Measurements from ENCODE around the gene TAF9B. TPM values are rescaled to one million over a fixed set of nuclear protein-coding genes. Genes with fewer than 3 reads are reported as not detected.
"Not testable (repeated sequence)": the region's sequence is repeated elsewhere in the genome, so short reads cannot be mapped to it uniquely, and the experiment has no call there.

The TAF9B gene
- polyA plus RNA-seq, 3 donors: 2.1 to 8.0 (median 7.1) TPM

DNA sequence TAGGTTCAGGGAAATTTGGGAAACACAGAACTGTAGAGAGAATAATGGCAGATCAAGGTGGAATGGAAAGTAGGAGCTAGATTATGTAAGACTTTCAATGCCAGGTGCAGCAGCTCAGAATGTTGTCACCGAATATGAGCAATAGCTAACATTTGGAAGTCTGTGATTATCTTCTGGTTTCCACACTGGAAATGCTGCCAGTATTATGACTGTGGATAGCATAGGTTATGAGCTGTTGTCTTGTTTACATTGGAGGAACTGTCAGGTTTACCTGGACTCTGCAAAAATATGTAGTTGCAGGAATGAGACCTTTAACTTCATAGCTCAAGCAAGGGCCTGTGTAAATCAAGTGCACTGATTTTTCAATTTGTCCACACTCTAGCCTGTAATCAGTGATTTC, 26.0 kb upstream of the TAF9B start:
- H3K27ac ChIP-seq (ENCODE audit: low read depth in 1 of 2, low read length in 2 of 2): no peak overlapping the region
- no peak overlapping the region for H3K4me2 ChIP-seq (replicated peaks; ENCODE audit: extremely low read depth, low read length, poor library complexity, severe bottlenecking)
- intact Hi-C loops (cut with micrococcal nuclease): no loop called here
- H3K9me3 ChIP-seq (replicated peaks in 1 of 2; ENCODE audit: control insufficient read depth in 1 of 2, insufficient read depth in 1 of 2, low read length in 2 of 2): no peaks in the 10 kb centered on the region
- peaks cover 0 to 7% (median 2%) of the 10 kb centered on the region in 7 donors for H3K9me3 Mint-ChIP-seq
- no peaks in the 10 kb centered on the region for H4K20me1 ChIP-seq (ENCODE audit: insufficient read depth, low read length)
- TF ChIP-seq, protein P1, sequence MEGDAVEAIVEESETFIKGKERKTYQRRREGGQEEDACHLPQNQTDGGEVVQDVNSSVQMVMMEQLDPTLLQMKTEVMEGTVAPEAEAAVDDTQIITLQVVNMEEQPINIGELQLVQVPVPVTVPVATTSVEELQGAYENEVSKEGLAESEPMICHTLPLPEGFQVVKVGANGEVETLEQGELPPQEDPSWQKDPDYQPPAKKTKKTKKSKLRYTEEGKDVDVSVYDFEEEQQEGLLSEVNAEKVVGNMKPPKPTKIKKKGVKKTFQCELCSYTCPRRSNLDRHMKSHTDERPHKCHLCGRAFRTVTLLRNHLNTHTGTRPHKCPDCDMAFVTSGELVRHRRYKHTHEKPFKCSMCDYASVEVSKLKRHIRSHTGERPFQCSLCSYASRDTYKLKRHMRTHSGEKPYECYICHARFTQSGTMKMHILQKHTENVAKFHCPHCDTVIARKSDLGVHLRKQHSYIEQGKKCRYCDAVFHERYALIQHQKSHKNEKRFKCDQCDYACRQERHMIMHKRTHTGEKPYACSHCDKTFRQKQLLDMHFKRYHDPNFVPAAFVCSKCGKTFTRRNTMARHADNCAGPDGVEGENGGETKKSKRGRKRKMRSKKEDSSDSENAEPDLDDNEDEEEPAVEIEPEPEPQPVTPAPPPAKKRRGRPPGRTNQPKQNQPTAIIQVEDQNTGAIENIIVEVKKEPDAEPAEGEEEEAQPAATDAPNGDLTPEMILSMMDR (IDR thresholded peaks at IDR 0.05): no peak
- no peaks in the 10 kb centered on the region for H3K36me3 ChIP-seq (replicated peaks in 1 of 2; ENCODE audit: control insufficient read depth in 1 of 2, insufficient read depth in 2 of 2, low read length in 2 of 2)
- no peak overlapping the region for H3K4me3 Mint-ChIP-seq
- no peak overlapping the region for H3K4me3 ChIP-seq (replicated peaks in 1 of 3; ENCODE audit: low read depth in 2 of 3, low read length in 3 of 3)
- H3K4me1 ChIP-seq (ENCODE audit: control insufficient read depth in 1 of 2, insufficient read depth in 2 of 2, low read length in 2 of 2): no peaks in the 10 kb centered on the region
- WGBS (ENCODE audit: insufficient coverage): 100% methylated on average over 1 of the region's 1 CpG
- peaks cover 0 to 2% (median 0%) of the 10 kb centered on the region in 3 donors for H3K27me3 Mint-ChIP-seq (ENCODE audit: low read depth in 3 of 3)
- no peaks in the 10 kb centered on the region for H3K27me3 ChIP-seq (ENCODE audit: control insufficient read depth in 2 of 2, insufficient read depth in 2 of 2, low read length in 2 of 2)
- no peaks in the 10 kb centered on the region for H3K4me1 Mint-ChIP-seq
- no peak for DNase-seq
- H3K9ac ChIP-seq (ENCODE audit: insufficient read depth, low read length, poor library complexity, severe bottlenecking): no peak overlapping the region
- no peak overlapping the region for H3K27ac Mint-ChIP-seq
- no peak overlapping the region for H2AFZ ChIP-seq (ENCODE audit: insufficient read depth, low read depth, low read length, poor library complexity, severe bottlenecking)
- H3K36me3 Mint-ChIP-seq: no peaks in the 10 kb centered on the region
- no peaks in the 10 kb centered on the region for H3K79me2 ChIP-seq (ENCODE audit: insufficient read depth, low read length)

DNA sequence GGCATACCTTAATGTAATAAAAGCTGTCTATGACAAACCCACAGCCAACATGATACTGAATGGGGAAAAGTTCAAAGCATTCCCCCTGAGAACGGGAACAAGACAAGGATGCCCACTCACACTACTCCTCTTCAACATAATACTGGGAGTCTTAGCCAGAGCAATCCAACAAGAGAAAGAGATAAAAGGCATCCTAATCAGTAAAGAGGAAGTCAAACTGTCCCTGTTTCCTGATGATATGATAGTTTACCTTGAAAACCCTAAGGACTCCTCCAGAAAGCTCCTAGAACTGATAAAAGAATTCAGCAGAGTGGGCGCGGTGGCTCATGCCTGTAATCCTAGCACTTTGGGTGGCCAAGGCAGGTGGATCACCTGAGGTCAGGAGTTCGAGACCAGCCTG, 23.7 kb upstream of the TAF9B start:
- H3K27me3 Mint-ChIP-seq (ENCODE audit: low read depth in 3 of 3); H3K9me3 ChIP-seq (replicated peaks in 1 of 2; ENCODE audit: control insufficient read depth in 1 of 2, insufficient read depth in 1 of 2, low read length in 2 of 2); H3K9ac ChIP-seq (ENCODE audit: insufficient read depth, low read length, poor library complexity, severe bottlenecking); H3K27me3 ChIP-seq (ENCODE audit: control insufficient read depth in 2 of 2, insufficient read depth in 2 of 2, low read length in 2 of 2); H3K4me3 Mint-ChIP-seq; H3K36me3 Mint-ChIP-seq; H3K4me2 ChIP-seq (replicated peaks; ENCODE audit: extremely low read depth, low read length, poor library complexity, severe bottlenecking); H3K27ac Mint-ChIP-seq; DNase-seq; H3K4me1 Mint-ChIP-seq; H3K4me3 ChIP-seq (replicated peaks in 1 of 3; ENCODE audit: low read depth in 2 of 3, low read length in 3 of 3); H2AFZ ChIP-seq (ENCODE audit: insufficient read depth, low read depth, low read length, poor library complexity, severe bottlenecking); H3K4me1 ChIP-seq (ENCODE audit: control insufficient read depth in 1 of 2, insufficient read depth in 2 of 2, low read length in 2 of 2); H4K20me1 ChIP-seq (ENCODE audit: insufficient read depth, low read length); H3K27ac ChIP-seq (ENCODE audit: low read depth in 1 of 2, low read length in 2 of 2); intact Hi-C loops (cut with micrococcal nuclease); H3K36me3 ChIP-seq (replicated peaks in 1 of 2; ENCODE audit: control insufficient read depth in 1 of 2, insufficient read depth in 2 of 2, low read length in 2 of 2); H3K79me2 ChIP-seq (ENCODE audit: insufficient read depth, low read length): not testable (repeated sequence)
- H3K9me3 Mint-ChIP-seq: peaks cover 4 to 12% (median 7%) of the 10 kb centered on the region in 7 donors
- WGBS (ENCODE audit: insufficient coverage): no CpG with 5 or more reads among the region's 4 CpGs

DNA sequence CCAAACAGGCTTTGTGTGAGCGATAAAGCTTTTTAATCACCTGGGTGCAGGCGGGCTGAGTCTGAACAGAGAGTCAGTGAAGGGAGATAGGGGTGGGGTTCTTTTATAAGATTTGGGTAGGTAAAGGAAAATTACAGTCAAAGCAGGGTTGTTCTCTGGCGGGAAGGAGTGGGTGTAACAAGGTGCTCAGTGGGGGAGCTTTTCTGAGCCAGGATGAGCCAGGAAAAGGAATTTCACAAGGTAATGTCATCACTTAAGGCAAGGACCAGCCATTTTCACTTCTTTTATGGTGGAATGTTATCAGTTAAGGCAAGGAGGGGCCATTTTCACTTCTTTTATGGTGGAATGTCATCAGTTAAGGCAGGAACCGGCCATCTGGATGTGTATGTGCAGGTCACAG, 21.3 kb upstream of the TAF9B start:
- H3K36me3 Mint-ChIP-seq; H2AFZ ChIP-seq (ENCODE audit: insufficient read depth, low read depth, low read length, poor library complexity, severe bottlenecking); H3K4me1 ChIP-seq (ENCODE audit: control insufficient read depth in 1 of 2, insufficient read depth in 2 of 2, low read length in 2 of 2); H3K27ac Mint-ChIP-seq; H3K4me3 Mint-ChIP-seq; intact Hi-C loops (cut with micrococcal nuclease); H4K20me1 ChIP-seq (ENCODE audit: insufficient read depth, low read length); DNase-seq; H3K9me3 ChIP-seq (replicated peaks in 1 of 2; ENCODE audit: control insufficient read depth in 1 of 2, insufficient read depth in 1 of 2, low read length in 2 of 2); H3K27ac ChIP-seq (ENCODE audit: low read depth in 1 of 2, low read length in 2 of 2); H3K79me2 ChIP-seq (ENCODE audit: insufficient read depth, low read length); H3K27me3 ChIP-seq (ENCODE audit: control insufficient read depth in 2 of 2, insufficient read depth in 2 of 2, low read length in 2 of 2); H3K9ac ChIP-seq (ENCODE audit: insufficient read depth, low read length, poor library complexity, severe bottlenecking); H3K27me3 Mint-ChIP-seq (ENCODE audit: low read depth in 3 of 3); H3K4me1 Mint-ChIP-seq; H3K4me2 ChIP-seq (replicated peaks; ENCODE audit: extremely low read depth, low read length, poor library complexity, severe bottlenecking); H3K36me3 ChIP-seq (replicated peaks in 1 of 2; ENCODE audit: control insufficient read depth in 1 of 2, insufficient read depth in 2 of 2, low read length in 2 of 2); H3K4me3 ChIP-seq (replicated peaks in 1 of 3; ENCODE audit: low read depth in 2 of 3, low read length in 3 of 3): not testable (repeated sequence)
- H3K9me3 Mint-ChIP-seq: peaks cover 6 to 21% (median 16%) of the 10 kb centered on the region in 7 donors
- no CpG with 5 or more reads among the region's 4 CpGs for WGBS (ENCODE audit: insufficient coverage)

DNA sequence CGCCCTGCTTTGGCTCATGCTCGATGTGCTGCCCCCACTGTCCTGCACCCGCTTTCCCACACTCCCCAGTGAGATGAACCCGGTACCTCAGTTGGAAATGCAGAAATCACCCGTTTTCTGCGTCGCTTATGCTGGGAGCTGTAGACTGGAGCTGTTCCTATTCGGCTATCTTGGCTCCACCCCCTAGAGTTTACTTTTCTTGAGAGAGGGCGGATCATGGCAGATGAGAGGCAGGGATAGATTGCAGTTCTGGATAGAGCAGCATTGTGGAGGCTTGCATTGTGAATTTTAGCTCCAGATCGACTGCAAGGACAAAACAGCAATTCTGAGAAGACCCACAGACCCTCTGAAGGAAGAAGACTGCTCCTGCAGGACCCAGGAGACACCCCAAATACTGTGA, 18.4 kb upstream of the TAF9B start:
- H3K79me2 ChIP-seq (ENCODE audit: insufficient read depth, low read length); H3K9me3 ChIP-seq (replicated peaks in 1 of 2; ENCODE audit: control insufficient read depth in 1 of 2, insufficient read depth in 1 of 2, low read length in 2 of 2); H3K27ac Mint-ChIP-seq; DNase-seq; H3K4me2 ChIP-seq (replicated peaks; ENCODE audit: extremely low read depth, low read length, poor library complexity, severe bottlenecking); H3K27ac ChIP-seq (ENCODE audit: low read depth in 1 of 2, low read length in 2 of 2); H2AFZ ChIP-seq (ENCODE audit: insufficient read depth, low read depth, low read length, poor library complexity, severe bottlenecking); H4K20me1 ChIP-seq (ENCODE audit: insufficient read depth, low read length); H3K4me3 ChIP-seq (replicated peaks in 1 of 3; ENCODE audit: low read depth in 2 of 3, low read length in 3 of 3); intact Hi-C loops (cut with micrococcal nuclease); H3K4me3 Mint-ChIP-seq; H3K27me3 Mint-ChIP-seq (ENCODE audit: low read depth in 3 of 3); H3K4me1 ChIP-seq (ENCODE audit: control insufficient read depth in 1 of 2, insufficient read depth in 2 of 2, low read length in 2 of 2); H3K4me1 Mint-ChIP-seq; H3K27me3 ChIP-seq (ENCODE audit: control insufficient read depth in 2 of 2, insufficient read depth in 2 of 2, low read length in 2 of 2); H3K36me3 Mint-ChIP-seq; H3K36me3 ChIP-seq (replicated peaks in 1 of 2; ENCODE audit: control insufficient read depth in 1 of 2, insufficient read depth in 2 of 2, low read length in 2 of 2); H3K9ac ChIP-seq (ENCODE audit: insufficient read depth, low read length, poor library complexity, severe bottlenecking): not testable (repeated sequence)
- 100% methylated on average over 2 of the region's 10 CpGs for WGBS (ENCODE audit: insufficient coverage)
- peaks cover 8 to 26% (median 21%) of the 10 kb centered on the region in 7 donors for H3K9me3 Mint-ChIP-seq
